A172 (cell line): ENCODE data around the gene PIH1D1. TPM values are rescaled to one million over a fixed set of nuclear protein-coding genes. Genes with fewer than 3 reads are reported as not detected.

Experiments
- total RNA-seq: library from RNA; depleted of rRNA; stranded (reverse); fragments of >200 nt; shearing (Covaris generic); gene quantifications from 2 replicates; pipeline ENCODE4 v1.2.3, GENCODE V29; 2014; rRNA removed

PIH1D1 gene
- total RNA-seq, 1 experiment from 2014 or later, result 119 TPM

Other genes with a start within 250 kb of the PIH1D1 start
- not detected in 2 replicates for gene SLC6A16, start 126.6 kb downstream of the PIH1D1 start, total RNA-seq
- gene CD37, start 116.4 kb downstream of the PIH1D1 start, total RNA-seq, result not detected in 2 replicates
- gene TEAD2, start 89.4 kb downstream of the PIH1D1 start, total RNA-seq, result 30.3 and 37.1 TPM in 2 replicates
- 0.21 TPM in 1 of 2 replicates, not detected in the other for gene DKKL1, start 87.9 kb downstream of the PIH1D1 start, total RNA-seq
- not detected in 2 replicates for gene KASH5, start 63.6 kb downstream of the PIH1D1 start, total RNA-seq
- gene PTH2, start 28.4 kb downstream of the PIH1D1 start, total RNA-seq, result not detected in 2 replicates
- not detected in 2 replicates for gene GFY, start 26.4 kb downstream of the PIH1D1 start, total RNA-seq
- gene SLC17A7, start 10.3 kb downstream of the PIH1D1 start, total RNA-seq, result 0.12 TPM in 1 of 2 replicates, not detected in the other
- gene ALDH16A1, start 1.4 kb upstream of the PIH1D1 start, total RNA-seq, result 41.6 and 47.0 TPM in 2 replicates
- 4.7 and 6.2 TPM in 2 replicates for gene FLT3LG, start 22.4 kb upstream of the PIH1D1 start, total RNA-seq
- 1,452 and 1,525 TPM in 2 replicates for gene RPL13A, start 35.8 kb upstream of the PIH1D1 start, total RNA-seq
- 2,104 and 3,140 TPM in 2 replicates for gene RPS11, start 44.6 kb upstream of the PIH1D1 start, total RNA-seq
- 0.17 and 0.77 TPM in 2 replicates for gene FCGRT, start 60.8 kb upstream of the PIH1D1 start, total RNA-seq
- gene RCN3, start 76.2 kb upstream of the PIH1D1 start, total RNA-seq, result 0.46 TPM in 1 of 2 replicates, not detected in the other
- gene NOSIP, start 128.7 kb upstream of the PIH1D1 start, total RNA-seq, result 131 and 142 TPM in 2 replicates
- 0.43 and 0.79 TPM in 2 replicates for gene PRRG2, start 129.5 kb upstream of the PIH1D1 start, total RNA-seq
- 2.3 and 4.7 TPM in 2 replicates for gene PRR12, start 139.4 kb upstream of the PIH1D1 start, total RNA-seq
- 32.0 and 34.5 TPM in 2 replicates for gene RRAS, start 188.3 kb upstream of the PIH1D1 start, total RNA-seq
- gene SCAF1, start 190.4 kb upstream of the PIH1D1 start, total RNA-seq, result 28.8 and 31.9 TPM in 2 replicates
- gene IRF3, start 214.0 kb upstream of the PIH1D1 start, total RNA-seq, result 72.2 and 75.6 TPM in 2 replicates
- 21.8 and 24.5 TPM in 2 replicates for gene BCL2L12, start 214.1 kb upstream of the PIH1D1 start, total RNA-seq
- 485 and 504 TPM in 2 replicates for gene PRMT1, start 225.5 kb upstream of the PIH1D1 start, total RNA-seq
- 2.7 and 3.2 TPM in 2 replicates for gene ADM5, start 237.8 kb upstream of the PIH1D1 start, total RNA-seq
- gene CPT1C, start 239.3 kb upstream of the PIH1D1 start, total RNA-seq, result 0.53 and 6.1 TPM in 2 replicates